Measurements from ENCODE around the gene GALNT2.

The GALNT2 gene

GRCh38 chr1:230268371-230269170 lies 201.5 kb downstream of the GALNT2 start:
- peak; percentile 56 for DNase-seq

GRCh38 chr1:230270185-230270558 lies 203.1 kb downstream of the GALNT2 start:
- DNase-seq, result no peak

DNA sequence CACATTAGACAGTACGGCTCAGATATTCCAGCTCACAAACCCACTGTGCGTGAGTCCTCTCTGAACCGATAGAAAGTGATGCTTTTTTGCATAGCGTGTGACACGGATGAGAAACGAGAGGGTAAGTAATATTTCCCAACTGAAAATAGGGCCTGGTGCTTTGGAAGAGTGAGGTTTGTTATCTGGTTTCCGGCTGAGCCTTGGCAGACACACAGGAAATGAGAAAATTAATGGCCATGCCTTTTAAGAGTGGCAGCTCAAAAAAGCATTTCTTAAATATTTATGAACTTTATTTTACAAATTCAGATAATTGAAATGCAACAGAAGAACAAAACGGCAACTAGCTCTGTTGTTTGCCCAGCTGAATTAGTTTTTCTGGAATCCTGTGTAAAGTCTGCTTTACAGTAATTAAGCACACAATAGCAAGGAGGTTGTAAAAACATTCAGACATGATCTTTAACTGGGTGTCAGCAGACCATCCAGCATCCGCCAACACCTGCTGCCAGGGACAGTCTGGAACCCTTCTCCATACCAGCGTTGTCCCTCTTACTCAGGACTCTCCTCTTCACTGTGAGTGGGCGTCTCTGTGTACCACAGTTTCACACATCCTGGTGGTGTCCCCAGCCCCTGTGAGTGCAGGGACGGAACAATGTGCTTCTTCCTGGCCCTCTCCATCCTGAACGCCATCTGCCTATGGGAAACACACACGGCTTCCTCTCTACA lies 203.7 kb downstream of the GALNT2 start:
- DNase-seq, result peak; percentile 81

GRCh38 chr1:230271300-230272035 lies 204.4 kb downstream of the GALNT2 start:
- DNase-seq, result no peak

DNA sequence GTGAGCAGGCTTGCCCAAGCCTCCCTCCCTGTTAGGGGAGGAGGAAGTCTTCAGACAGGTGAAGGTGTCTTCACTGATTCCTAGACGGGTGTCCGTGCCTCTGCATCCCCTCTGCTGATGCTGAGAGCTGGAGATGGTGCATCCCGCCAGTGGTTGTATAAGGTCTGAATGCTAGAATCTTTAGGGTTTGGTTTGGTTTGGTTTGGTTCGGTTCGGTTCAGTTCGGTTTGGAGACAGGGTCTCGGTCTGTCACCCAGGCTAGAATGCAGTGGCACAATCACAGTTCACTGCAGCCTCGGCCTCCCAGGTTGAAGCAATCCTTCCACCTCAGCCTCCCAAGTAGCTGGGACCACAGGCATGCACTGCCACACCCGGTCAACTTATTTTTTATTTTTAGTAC lies 205.5 kb downstream of the GALNT2 start:
- no peak for DNase-seq

GRCh38 chr1:230273141-230273710 lies 206.2 kb downstream of the GALNT2 start:
- DNase-seq, result no peak

DNA sequence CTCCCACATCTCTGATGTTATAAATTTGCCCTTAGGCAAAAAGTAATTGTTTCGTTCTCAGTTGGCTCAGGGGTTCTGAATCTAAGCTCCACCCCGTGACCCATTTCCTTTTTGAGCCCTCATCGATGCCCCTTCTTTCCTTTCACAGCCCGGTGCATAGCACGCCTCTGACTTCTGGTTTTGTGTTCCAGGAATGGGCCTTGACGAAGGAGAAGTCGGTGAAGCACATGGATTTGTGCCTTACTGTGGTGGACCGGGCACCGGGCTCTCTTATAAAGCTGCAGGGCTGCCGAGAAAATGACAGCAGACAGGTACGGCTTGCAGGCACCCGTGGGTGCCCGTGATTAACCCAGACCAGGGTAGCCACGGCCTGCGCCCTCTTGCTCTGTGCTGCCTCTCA lies 207.2 kb downstream of the GALNT2 start:
- DNase-seq, result no peak

- no peak for DNase-seq
These were observed 209.4 kb downstream of the GALNT2 start for GRCh38 chr1:230276401-230276800.

- peak; percentile 79 for DNase-seq
These were observed 210.4 kb downstream of the GALNT2 start for GRCh38 chr1:230277201-230278025.

GRCh38 chr1:230278376-230278775 lies 211.3 kb downstream of the GALNT2 start:
- no peak for DNase-seq

- no peak for DNase-seq
These were observed 212.0 kb downstream of the GALNT2 start for GRCh38 chr1:230278871-230279582.

- DNase-seq, result no peak
These were observed 212.5 kb downstream of the GALNT2 start for GRCh38 chr1:230279583-230279945.

- DNase-seq, result no peak
These were observed 213.2 kb downstream of the GALNT2 start for GRCh38 chr1:230280054-230280795.

DNA sequence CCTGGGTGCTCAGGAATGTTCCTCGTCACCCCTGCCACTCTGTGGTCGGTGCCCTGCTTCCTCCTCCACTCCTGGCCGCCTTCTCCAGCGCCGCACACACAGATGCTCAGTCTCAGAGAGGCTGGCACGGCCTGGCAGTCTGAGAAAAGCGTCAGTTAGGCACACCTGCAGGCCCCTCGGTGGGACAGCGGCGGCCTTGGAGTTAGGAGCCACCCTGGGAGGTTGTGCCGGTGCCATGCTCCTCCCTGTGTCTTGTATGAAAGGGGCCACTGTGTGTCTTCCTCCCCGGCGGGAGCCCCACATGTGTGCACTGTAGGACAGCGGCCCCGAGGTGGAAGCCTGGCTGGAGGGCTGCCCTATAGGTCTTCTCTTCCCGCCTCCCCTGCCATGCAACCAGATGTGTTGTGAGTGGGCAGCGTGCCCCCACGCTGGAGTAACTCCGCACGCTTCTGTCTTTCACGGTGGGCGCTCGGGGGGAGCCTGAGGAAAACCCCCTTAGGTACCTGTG lies 213.9 kb downstream of the GALNT2 start:
- DNase-seq, result no peak

GRCh38 chr1:230281556-230281955 lies 214.5 kb downstream of the GALNT2 start:
- DNase-seq, result no peak

- peak; percentile 71 for DNase-seq
These were observed 215.1 kb downstream of the GALNT2 start for GRCh38 chr1:230282157-230282556.

GRCh38 chr1:230283678-230284077 lies 216.6 kb downstream of the GALNT2 start:
- no peak for DNase-seq

- no peak for DNase-seq
These were observed 217.9 kb downstream of the GALNT2 start for GRCh38 chr1:230284891-230285290.

DNA sequence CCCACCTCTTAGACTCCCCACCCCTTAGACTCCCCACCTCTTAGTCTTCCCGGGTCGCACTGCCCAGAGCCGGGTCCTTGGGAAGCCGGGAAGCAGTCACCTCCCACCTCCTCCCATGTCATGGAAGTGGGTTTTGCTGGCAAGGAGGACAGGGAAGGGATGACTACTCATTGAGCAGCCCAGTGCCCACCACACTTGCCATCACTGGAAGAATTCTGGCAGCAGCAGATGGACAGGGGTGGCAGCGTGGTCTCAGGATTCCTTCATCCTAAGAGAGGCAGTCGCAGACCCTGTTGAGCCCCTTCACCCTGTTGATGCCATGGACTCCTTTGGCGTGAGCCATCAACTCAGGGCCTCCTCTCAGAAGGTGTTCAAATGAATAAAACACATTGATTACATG lies 218.3 kb downstream of the GALNT2 start:
- DNase-seq, result no peak

DNA sequence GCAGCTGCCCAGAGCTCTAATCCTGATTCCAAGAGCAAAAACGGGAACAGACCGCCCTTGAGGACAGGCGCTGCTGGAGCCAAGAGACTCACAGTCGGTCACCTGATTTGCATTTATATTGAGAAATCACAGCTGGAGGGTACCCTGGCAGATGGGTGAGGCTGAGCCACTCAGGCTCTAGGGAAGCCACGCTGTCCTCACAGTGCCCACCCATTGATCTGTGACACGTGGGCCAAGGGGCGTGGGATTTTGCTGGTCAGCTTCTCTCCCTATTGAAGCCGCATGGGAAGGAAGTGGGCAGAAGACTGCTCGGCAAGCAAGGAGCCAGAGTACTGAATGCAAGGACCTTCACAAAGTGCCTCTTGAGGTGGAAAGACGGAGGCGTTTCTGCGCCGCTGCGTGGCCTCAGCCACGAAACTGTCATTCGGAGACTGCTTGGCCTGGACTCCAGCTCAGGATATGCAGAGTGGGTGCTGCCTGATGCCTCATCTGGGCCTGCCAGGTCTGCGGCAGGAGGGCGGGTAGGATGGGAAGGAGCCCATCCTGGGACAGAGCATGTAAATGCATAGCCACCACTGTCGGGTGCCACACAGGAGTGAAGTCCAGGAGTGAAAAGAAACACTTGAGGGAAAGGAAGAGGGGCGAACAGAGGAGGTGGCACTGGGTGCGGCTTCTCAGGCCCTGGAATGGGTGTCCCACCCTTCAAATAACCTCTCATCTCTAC lies 219.3 kb downstream of the GALNT2 start:
- DNase-seq, result no peak
